Endothelial cell of umbilical vein (primary cell): ENCODE measurements around the gene CPLANE2. TPM values are rescaled to one million over a fixed set of nuclear protein-coding genes. Genes with fewer than 3 reads are reported as not detected.

Experiments
- BruUV-seq: library from RNA; stranded (reverse); fragments of 400-500 nt; replicated peaks from 2 replicates; lab custom pipeline; 2021; lab: Mats Ljungman, UMichigan
- CTCF ChIA-PET: fragments of 300-600, 350-600 bp; sonication (Branson Sonifier 250); formaldehyde crosslinking; loops from one replicate; lab custom pipeline; 2021; ENCODE audit warnings: antibody characterized with exemption, inconsistent platforms; lab: Charles Lee
- POLR2A ChIA-PET: fragments of 300-600, 350-600 bp; sonication (Branson Sonifier 250); formaldehyde crosslinking; loops from one replicate; lab custom pipeline; 2021; ENCODE audit warnings: antibody characterized with exemption, inconsistent platforms; lab: Charles Lee
- DNase-seq: peaks from one replicate; pipeline ENCODE4 v3.0.0-alpha.2; 2011; ENCODE audit warnings: low read depth, low spot score
- FAIRE-seq: peaks from 2 replicates; lab custom pipeline; 2011; peaks lifted over from hg19 to GRCh38; lab: Jason Lieb, UNC
- H2AFZ ChIP-seq: 2 replicates; pipeline ENCODE4 v1.6.0; 2012; ENCODE audit warnings: low read depth, low read length, control low read depth, inconsistent platforms
- H3K27ac ChIP-seq: 2 replicates; pipeline ENCODE4 v1.5.1; 2011; ENCODE audit warnings: low read depth, mild to moderate bottlenecking, control low read depth, low read length, moderate library complexity; ENCODE audit not compliant: insufficient read depth
- H3K27me3 ChIP-seq, 2 experiments: 2 replicates each; pipeline versions ENCODE4 v1.6.0 to v1.6.1; 2011; ENCODE audit warnings: low read length in 2 of 2, mixed read lengths in 1 of 2; ENCODE audit not compliant: control insufficient read depth in 2 of 2, insufficient read depth in 2 of 2
- H3K36me3 ChIP-seq, 2 experiments: 2 replicates in 1 of 2; 3 replicates in 1 of 2; pipeline ENCODE4 v1.5.1; 2011; ENCODE audit warnings: low read length in 2 of 2, mild to moderate bottlenecking in 1 of 2, moderate library complexity in 1 of 2; ENCODE audit not compliant: control insufficient read depth in 2 of 2, insufficient read depth in 2 of 2; ENCODE audit errors: extremely low read depth in 1 of 2
- H3K4me1 ChIP-seq: 3 replicates; pipeline ENCODE4 v1.5.1; 2011; ENCODE audit warnings: mild to moderate bottlenecking, low read length; ENCODE audit not compliant: control insufficient read depth, insufficient read depth; ENCODE audit errors: extremely low read depth
- H3K4me2 ChIP-seq: 2 replicates; pipeline ENCODE4 v1.6.1; 2011; ENCODE audit warnings: low read length, control low read depth, mixed read lengths; ENCODE audit not compliant: insufficient read depth
- H3K4me3 ChIP-seq, 3 experiments: fragments of 200-600 bp in 1 of 3; sonication (generic), shearing (Covaris generic) in 1 of 3; replicated peaks in 1 of 3; 2 replicates each; pipeline ENCODE4 v1.5.1; 2011 to 2016; ENCODE audit warnings: control low read depth in 3 of 3, low read length in 3 of 3, mild to moderate bottlenecking in 2 of 3, inconsistent platforms in 1 of 3, low read depth in 1 of 3, moderate library complexity in 1 of 3; ENCODE audit not compliant: insufficient read depth in 1 of 3
- H3K79me2 ChIP-seq: 2 replicates; pipeline ENCODE4 v1.6.0; 2012; ENCODE audit warnings: low read length, inconsistent platforms; ENCODE audit not compliant: control insufficient read depth, insufficient read depth
- H3K9ac ChIP-seq: replicated peaks from 2 replicates; pipeline ENCODE3; 2011; ENCODE audit warnings: low read length, control low read depth; ENCODE audit not compliant: insufficient read depth; ENCODE audit errors: extremely low read depth
- H3K9me1 ChIP-seq: replicated peaks from 3 replicates; pipeline ENCODE4 v1.6.0; 2011; ENCODE audit warnings: mild to moderate bottlenecking, low read length; ENCODE audit not compliant: control insufficient read depth, insufficient read depth; ENCODE audit errors: extremely low read depth
- H3K9me3 ChIP-seq: replicated peaks from 2 replicates; pipeline ENCODE4 v1.5.1; 2012; ENCODE audit warnings: low read length, inconsistent platforms; ENCODE audit not compliant: control insufficient read depth, insufficient read depth
- H4K20me1 ChIP-seq: replicated peaks from 2 replicates; pipeline ENCODE3; 2011; ENCODE audit warnings: mild to moderate bottlenecking, low read length; ENCODE audit not compliant: control insufficient read depth, insufficient read depth; ENCODE audit errors: extremely low read depth
- CTCF ChIP-seq, 2 donors: IDR thresholded peaks; 1 replicate in 1 of 2; 2 replicates in 1 of 2; pipeline ENCODE4 v1.5.1; 2011; ENCODE audit warnings: low read length in 2 of 2, mild to moderate bottlenecking in 2 of 2, moderate library complexity in 2 of 2, control low read depth in 1 of 2, inconsistent platforms in 1 of 2, low read depth in 1 of 2; ENCODE audit not compliant: insufficient read depth in 1 of 2; ENCODE audit errors: extremely low read depth in 1 of 2
- EZH2 ChIP-seq: IDR thresholded peaks from 2 replicates; pipeline ENCODE4 v1.6.1; 2012; ENCODE audit warnings: borderline replicate concordance, low read depth, mild to moderate bottlenecking, moderate library complexity, low read length, inconsistent platforms; ENCODE audit not compliant: severe bottlenecking
- FOS ChIP-seq: IDR thresholded peaks from 2 replicates; pipeline ENCODE4 v1.6.1; 2011; ENCODE audit warnings: mild to moderate bottlenecking, low read length, moderate library complexity, borderline replicate concordance; ENCODE audit not compliant: insufficient read depth
- GATA2 ChIP-seq: IDR thresholded peaks from 2 replicates; pipeline ENCODE4 v1.7.0; 2011; ENCODE audit warnings: low read depth, mild to moderate bottlenecking, moderate library complexity, mixed read lengths, low read length; ENCODE audit not compliant: insufficient read length, insufficient read depth
- JUN ChIP-seq: IDR thresholded peaks from 2 replicates; pipeline ENCODE4 v1.6.1; 2011; ENCODE audit warnings: borderline replicate concordance, low read depth; ENCODE audit not compliant: insufficient read length, insufficient read depth
- MAX ChIP-seq: IDR thresholded peaks from 2 replicates; pipeline ENCODE4 v1.6.1; 2011; ENCODE audit not compliant: insufficient read depth, insufficient read length
- MYC ChIP-seq: IDR thresholded peaks from one replicate; pipeline ENCODE4 v1.6.1; 2011; ENCODE audit warnings: mild to moderate bottlenecking, low read depth, low read length
- POLR2A ChIP-seq: IDR thresholded peaks from 2 replicates; pipeline ENCODE4 v1.6.1; 2012; ENCODE audit warnings: low read depth, mild to moderate bottlenecking, control low read depth, low read length
- POLR2AphosphoS5 ChIP-seq: IDR thresholded peaks from 2 replicates; pipeline ENCODE4 v1.6.1; 2012; ENCODE audit warnings: low read depth, mild to moderate bottlenecking, control low read depth, low read length, moderate library complexity; ENCODE audit not compliant: insufficient read depth
- dilution Hi-C: fragments of 300-500 bp; cut with MboI; formaldehyde crosslinking; loops from one replicate; pipeline ENCODE4 v1.15.0; 2019; ENCODE audit warnings: low sequenced_read_pairs; ENCODE audit not compliant: extremely low pct_ligation_motif_present
- intact Hi-C: fragments of 100-400 bp; cut with micrococcal nuclease; formaldehyde crosslinking; loops from one replicate; pipeline ENCODE4 v1.10.0; 2022
- polyA plus RNA-seq, 4 experiments: library from polyadenylated mRNA; depleted of rRNA in 3 of 4; stranded (reverse) in 3 of 4; unstranded in 1 of 4; fragments of >200 nt; gene quantifications; 2 replicates each; pipeline versions ENCODE4 v1.2.1 to v1.2.3, GENCODE V29; 2011 to 2012; ENCODE audit warnings: missing spikeins in 1 of 4
- total RNA-seq: library from RNA; stranded (reverse); gene quantifications from 2 replicates; pipeline ENCODE4 v1.2.3, GENCODE V29; 2021

CPLANE2 gene
- total and polyA plus RNA-seq, 2 donors (not counting 3 experiments of a cell fraction or from before 2014, with no cell fraction given), result 3.9 to 4.6 TPM

DNA sequence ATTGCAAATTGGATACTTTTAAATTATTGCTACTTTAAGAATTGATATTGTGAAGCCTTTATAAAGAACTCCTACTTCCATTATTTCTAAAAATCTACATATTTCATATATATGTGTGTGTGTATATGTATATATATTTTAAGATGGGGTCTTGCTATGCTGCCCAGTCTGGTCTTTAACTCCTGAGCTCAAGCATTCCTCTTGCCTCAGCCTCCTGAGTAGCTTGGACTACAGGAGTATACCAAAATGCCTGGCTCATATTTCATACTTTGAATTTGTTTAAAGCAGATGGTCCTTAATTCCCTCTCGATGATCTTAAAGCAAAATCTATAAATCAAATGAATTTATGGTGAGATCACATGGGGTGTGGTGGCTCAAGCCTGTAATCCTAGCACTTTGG lies 25.1 kb upstream of the CPLANE2 start:
- H3K9me3 ChIP-seq, result no peaks in the 10 kb centered on the region
- no peaks in the 10 kb centered on the region for H3K9me1 ChIP-seq
- DNase-seq, result no peak
- no peak overlapping the region for H3K27ac ChIP-seq
- H4K20me1 ChIP-seq, result peaks cover 2% of the 10 kb centered on the region
- no peaks in the 10 kb centered on the region for H3K79me2 ChIP-seq
- no peaks in the 10 kb centered on the region for H3K36me3 ChIP-seq
- ChIA-PET POLR2A (interaction anchor here (0.6 kb wide), 1 partner anchor 82 kb away, joined by 4 read pairs; no protein-coding TSS in a partner anchor), CTCF (interaction anchor here (1.6 kb wide), 1 partner anchor 20 kb away, joined by 4 read pairs; no protein-coding TSS in a partner anchor)
- BruUV-seq, result no TSS peak
- H3K4me3 ChIP-seq, result no peak overlapping the region
- TF ChIP-seq POLR2A (no peak), CTCF (IDR thresholded peaks at IDR 0.05; ENCODE audit: extremely low read depth in 1 of 2, insufficient read depth in 1 of 2, low read depth in 1 of 2, low read length in 2 of 2) (no peak), MYC (no peak), FOS (no peak), POLR2AphosphoS5 (no peak), GATA2 (no peak), EZH2 (no peak), MAX (no peak), JUN (no peak)
- no peak overlapping the region for H3K9ac ChIP-seq
- no peak overlapping the region for H3K4me2 ChIP-seq
- H3K4me1 ChIP-seq, result peaks cover 10% of the 10 kb centered on the region
- intact Hi-C loops (no loop called here), dilution Hi-C loops (no loop called here)
- no peak for FAIRE-seq
- H2AFZ ChIP-seq, result no peak overlapping the region
- no peaks in the 10 kb centered on the region for H3K27me3 ChIP-seq
